PFSK-1 (cell line): ENCODE results near the gene CALML5.

ENCODE experiments used
- FOXP2 ChIP-seq: optimal IDR thresholded peaks from 2 replicates; pipeline ENCODE3; 2011; ENCODE audit warnings: borderline replicate concordance, control low read depth, inconsistent platforms; ENCODE audit not compliant: insufficient read depth; ENCODE audit errors: extremely low read length, extremely low read depth
- POLR2AphosphoS5 ChIP-seq: IDR thresholded peaks from 2 replicates; pipeline ENCODE4 v1.6.1; 2012; ENCODE audit warnings: low read depth, mild to moderate bottlenecking, control low read depth, low read length, moderate library complexity
- REST ChIP-seq, 2 experiments: IDR thresholded peaks; 2 replicates each; pipeline versions ENCODE4 v1.6.1 to v1.8.0; 2011 to 2012; ENCODE audit warnings: low read depth in 2 of 2, low read length in 2 of 2, control low read depth in 1 of 2, inconsistent platforms in 1 of 2, mild to moderate bottlenecking in 1 of 2, moderate library complexity in 1 of 2; ENCODE audit not compliant: insufficient read depth in 1 of 2
- SIN3A ChIP-seq: IDR thresholded peaks from 2 replicates; pipeline ENCODE4 v1.6.1; 2012; ENCODE audit warnings: mild to moderate bottlenecking, low read length, moderate library complexity, borderline replicate concordance; ENCODE audit not compliant: insufficient read depth
- TAF1 ChIP-seq: IDR thresholded peaks from 2 replicates; pipeline ENCODE4 v1.6.1; 2012; ENCODE audit warnings: low read length, control low read depth, borderline replicate concordance; ENCODE audit not compliant: insufficient read depth

Gene CALML5

GRCh38 chr10:5510281-5511072, 11.1 kb upstream of the CALML5 start:
- no peak for TF ChIP-seq TAF1
- no peak for TF ChIP-seq SIN3A
- no peak for TF ChIP-seq POLR2AphosphoS5
- TF ChIP-seq REST (IDR thresholded peaks at IDR 0.05; ENCODE audit: insufficient read depth in 1 of 2, low read depth in 2 of 2, low read length in 2 of 2): no peak
- TF ChIP-seq FOXP2: no peak

- TF ChIP-seq TAF1: no peak
- TF ChIP-seq REST (IDR thresholded peaks at IDR 0.05; ENCODE audit: insufficient read depth in 1 of 2, low read depth in 2 of 2, low read length in 2 of 2): no peak
- TF ChIP-seq FOXP2: no peak
Observed at GRCh38 chr10:5509691-5510090, 10.3 kb upstream of the CALML5 start.

DNA sequence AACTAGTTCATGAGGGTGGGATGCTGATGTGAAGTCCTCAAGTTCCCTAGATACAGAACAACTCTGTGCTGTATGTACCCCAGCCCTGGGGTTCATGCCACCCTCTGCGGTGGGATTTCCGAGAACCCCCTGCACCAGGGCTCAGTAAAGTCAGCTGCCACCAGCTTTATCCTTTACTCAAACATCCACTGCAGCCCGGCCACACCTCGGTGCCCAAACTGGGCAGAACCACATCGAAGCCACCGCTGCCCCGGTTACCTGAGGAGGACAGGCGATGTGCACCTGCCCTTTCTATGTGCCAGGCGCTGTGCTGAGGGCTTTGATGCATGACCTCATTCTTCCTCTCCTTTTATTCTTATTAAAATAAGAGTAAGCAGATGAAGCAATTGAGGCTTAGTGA, 9.9 kb upstream of the CALML5 start:
- TF ChIP-seq FOXP2 (no peak), SIN3A (no peak), POLR2AphosphoS5 (no peak), REST (IDR thresholded peaks at IDR 0.05; ENCODE audit: insufficient read depth in 1 of 2, low read depth in 2 of 2, low read length in 2 of 2) (no peak), TAF1 (no peak)

DNA sequence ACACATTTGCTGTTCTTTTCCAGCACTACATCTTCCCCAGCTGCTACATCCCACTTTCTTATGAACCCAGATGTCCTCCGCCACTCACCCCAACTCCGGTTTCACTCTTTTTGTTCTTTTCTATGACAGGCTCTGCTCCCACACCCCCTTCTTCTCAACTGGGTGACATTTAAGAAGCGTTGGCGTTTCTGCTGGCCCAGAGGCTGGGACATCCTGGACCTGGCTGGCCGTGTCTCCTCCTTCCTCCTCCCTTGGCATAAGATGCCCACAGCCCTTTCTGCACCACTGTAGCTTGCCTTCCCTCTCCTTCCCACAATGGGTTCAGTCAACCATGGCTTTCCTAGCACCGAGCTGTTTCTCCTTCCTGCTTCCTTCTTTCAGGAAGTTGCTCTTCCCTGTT, 9.4 kb upstream of the CALML5 start:
- TF ChIP-seq POLR2AphosphoS5 (no peak), REST (IDR thresholded peaks at IDR 0.05; ENCODE audit: insufficient read depth in 1 of 2, low read depth in 2 of 2, low read length in 2 of 2) (no peak), TAF1 (no peak), FOXP2 (no peak), SIN3A (no peak)

GRCh38 chr10:5508161-5508604, 8.8 kb upstream of the CALML5 start:
- TF ChIP-seq FOXP2 (no peak), REST (IDR thresholded peaks at IDR 0.05; ENCODE audit: insufficient read depth in 1 of 2, low read depth in 2 of 2, low read length in 2 of 2) (no peak), POLR2AphosphoS5 (no peak), TAF1 (no peak), SIN3A (no peak)
